Esophagus squamous epithelium (tissue), 4 donors: ENCODE results near the gene PNKD.

Source experiments
- POLR2A ChIP-seq, 4 donors: fragments of 450-650 bp; IDR thresholded peaks; one replicate each; pipeline ENCODE4 v1.6.1; 2017; ENCODE audit warnings: antibody characterized with exemption in 4 of 4, mild to moderate bottlenecking in 4 of 4, moderate library complexity in 3 of 4
- TF ChIP-seq, protein P1 (sequence below), 6 experiments: fragments of 450-650 bp in 4 of 6; fragments of 200-600 bp in 2 of 6; sonication (generic) in 2 of 6; IDR thresholded peaks; one replicate each; pipeline ENCODE4 v1.5.1; 2016 to 2019; ENCODE audit warnings: antibody characterized with exemption in 6 of 6, mild to moderate bottlenecking in 4 of 6, moderate library complexity in 4 of 6

DNA sequence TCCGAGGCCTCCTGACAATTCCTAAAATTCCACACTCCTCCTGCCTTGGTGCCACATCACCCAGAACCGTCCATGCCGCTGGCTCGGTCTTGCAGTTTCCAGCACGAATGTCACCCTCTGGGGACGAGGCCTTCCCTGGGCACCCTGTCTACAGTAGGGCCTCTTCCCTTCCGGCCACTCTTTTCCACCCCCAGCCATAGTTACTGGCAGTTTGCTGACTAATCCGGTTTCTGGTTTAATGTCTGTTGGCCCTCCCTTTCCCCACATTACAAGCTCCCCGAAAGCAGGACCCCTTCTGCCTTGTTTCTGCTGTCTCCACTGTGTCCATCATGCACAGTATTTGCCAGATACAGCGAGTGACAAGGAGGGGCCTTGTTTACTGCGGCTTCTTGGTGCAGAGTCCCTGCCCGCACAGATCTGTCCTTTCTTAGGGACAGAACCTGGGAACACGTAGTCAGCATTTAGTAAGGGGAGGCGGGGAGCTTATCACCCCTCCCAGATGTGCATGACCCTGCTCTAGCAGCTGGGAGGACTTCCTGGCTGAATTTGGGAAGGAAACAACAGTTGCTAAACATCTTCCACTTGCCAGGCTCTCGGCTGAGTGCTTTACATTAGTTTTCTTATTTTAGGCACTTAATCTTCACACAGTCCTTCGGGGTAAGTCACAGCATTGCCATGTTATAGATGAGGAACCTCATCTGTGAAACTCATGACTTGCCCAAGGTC is 62.8 kb downstream of the PNKD start:
- TF ChIP-seq, protein P1, sequence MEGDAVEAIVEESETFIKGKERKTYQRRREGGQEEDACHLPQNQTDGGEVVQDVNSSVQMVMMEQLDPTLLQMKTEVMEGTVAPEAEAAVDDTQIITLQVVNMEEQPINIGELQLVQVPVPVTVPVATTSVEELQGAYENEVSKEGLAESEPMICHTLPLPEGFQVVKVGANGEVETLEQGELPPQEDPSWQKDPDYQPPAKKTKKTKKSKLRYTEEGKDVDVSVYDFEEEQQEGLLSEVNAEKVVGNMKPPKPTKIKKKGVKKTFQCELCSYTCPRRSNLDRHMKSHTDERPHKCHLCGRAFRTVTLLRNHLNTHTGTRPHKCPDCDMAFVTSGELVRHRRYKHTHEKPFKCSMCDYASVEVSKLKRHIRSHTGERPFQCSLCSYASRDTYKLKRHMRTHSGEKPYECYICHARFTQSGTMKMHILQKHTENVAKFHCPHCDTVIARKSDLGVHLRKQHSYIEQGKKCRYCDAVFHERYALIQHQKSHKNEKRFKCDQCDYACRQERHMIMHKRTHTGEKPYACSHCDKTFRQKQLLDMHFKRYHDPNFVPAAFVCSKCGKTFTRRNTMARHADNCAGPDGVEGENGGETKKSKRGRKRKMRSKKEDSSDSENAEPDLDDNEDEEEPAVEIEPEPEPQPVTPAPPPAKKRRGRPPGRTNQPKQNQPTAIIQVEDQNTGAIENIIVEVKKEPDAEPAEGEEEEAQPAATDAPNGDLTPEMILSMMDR (IDR thresholded peaks at IDR 0.05), result no peak
- TF ChIP-seq POLR2A (IDR thresholded peaks at IDR 0.05), result no peak
